ENCODE data around the gene GLI3. TPM values are rescaled to one million over a fixed set of nuclear protein-coding genes. Genes with fewer than 3 reads are reported as not detected.

GLI3 gene
- total and polyA plus RNA-seq, 10 of the 15 experiments (the other 5 are each of a cell fraction or from before 2014, with no cell fraction given), result 0.01 TPM; not detected in 8

DNA sequence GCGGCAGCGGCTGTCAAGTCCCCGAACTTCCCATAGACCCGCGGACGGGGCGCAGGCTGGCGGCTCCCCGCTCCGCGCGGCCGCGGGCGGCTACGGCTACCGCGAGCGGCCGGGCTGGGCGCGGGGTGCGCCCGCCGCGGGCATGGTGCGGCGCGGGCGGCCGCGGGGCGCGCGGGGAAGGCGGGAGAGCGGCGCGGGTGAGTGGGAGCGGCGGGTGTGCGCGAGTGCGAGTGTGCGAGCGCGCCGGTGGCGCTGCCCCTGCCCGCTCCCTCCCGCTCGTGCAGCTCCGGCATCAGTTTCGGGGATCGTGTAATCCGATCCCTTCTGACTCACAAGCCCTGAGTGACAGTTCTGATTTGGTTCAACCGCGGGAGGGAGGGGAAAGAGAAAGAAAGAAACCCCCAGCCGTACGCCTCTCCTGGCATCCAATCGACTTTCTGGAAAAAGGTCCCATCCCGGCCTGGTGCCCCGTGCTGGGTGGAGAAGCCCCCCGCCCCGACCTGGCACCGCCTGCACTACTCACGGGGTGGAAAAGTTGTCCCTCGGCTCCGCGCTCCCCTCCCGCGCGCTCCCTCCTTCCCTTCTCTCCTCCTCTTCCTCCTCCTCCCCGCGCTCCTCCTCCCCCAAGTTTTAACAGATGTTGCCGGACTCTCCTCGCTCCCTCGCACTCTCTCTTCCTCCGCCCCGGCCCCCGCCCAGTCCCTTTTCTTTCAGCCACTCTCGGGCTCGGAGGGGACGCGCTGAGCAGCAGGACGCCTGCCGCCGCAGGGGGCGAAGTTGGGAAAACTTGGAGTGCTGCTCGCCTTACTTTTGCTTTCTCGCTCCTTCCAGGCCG lies at the start of gene GLI3 (continued):
- TF ChIP-seq, protein P1, sequence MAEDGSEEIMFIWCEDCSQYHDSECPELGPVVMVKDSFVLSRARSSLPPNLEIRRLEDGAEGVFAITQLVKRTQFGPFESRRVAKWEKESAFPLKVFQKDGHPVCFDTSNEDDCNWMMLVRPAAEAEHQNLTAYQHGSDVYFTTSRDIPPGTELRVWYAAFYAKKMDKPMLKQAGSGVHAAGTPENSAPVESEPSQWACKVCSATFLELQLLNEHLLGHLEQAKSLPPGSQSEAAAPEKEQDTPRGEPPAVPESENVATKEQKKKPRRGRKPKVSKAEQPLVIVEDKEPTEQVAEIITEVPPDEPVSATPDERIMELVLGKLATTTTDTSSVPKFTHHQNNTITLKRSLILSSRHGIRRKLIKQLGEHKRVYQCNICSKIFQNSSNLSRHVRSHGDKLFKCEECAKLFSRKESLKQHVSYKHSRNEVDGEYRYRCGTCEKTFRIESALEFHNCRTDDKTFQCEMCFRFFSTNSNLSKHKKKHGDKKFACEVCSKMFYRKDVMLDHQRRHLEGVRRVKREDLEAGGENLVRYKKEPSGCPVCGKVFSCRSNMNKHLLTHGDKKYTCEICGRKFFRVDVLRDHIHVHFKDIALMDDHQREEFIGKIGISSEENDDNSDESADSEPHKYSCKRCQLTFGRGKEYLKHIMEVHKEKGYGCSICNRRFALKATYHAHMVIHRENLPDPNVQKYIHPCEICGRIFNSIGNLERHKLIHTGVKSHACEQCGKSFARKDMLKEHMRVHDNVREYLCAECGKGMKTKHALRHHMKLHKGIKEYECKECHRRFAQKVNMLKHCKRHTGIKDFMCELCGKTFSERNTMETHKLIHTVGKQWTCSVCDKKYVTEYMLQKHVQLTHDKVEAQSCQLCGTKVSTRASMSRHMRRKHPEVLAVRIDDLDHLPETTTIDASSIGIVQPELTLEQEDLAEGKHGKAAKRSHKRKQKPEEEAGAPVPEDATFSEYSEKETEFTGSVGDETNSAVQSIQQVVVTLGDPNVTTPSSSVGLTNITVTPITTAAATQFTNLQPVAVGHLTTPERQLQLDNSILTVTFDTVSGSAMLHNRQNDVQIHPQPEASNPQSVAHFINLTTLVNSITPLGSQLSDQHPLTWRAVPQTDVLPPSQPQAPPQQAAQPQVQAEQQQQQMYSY (CRISPR knock-in tag; IDR thresholded peaks at IDR 0.05), result no peak
- TF ChIP-seq RAD51 (IDR thresholded peaks at IDR 0.05) (no peak), GABPA (IDR thresholded peaks at IDR 0.05; ENCODE audit: low read depth) (no peak), BACH1 (IDR thresholded peaks at IDR 0.05; ENCODE audit: borderline replicate concordance) (no peak), JUND (IDR thresholded peaks at IDR 0.05; ENCODE audit: low read depth, low read length) (no peak), ATF7 (IDR thresholded peaks at IDR 0.05; ENCODE audit: low read depth) (no peak), IRF4 (IDR thresholded peaks at IDR 0.05; ENCODE audit: low read depth, low read length) (no peak), KDM1A (IDR thresholded peaks at IDR 0.05; ENCODE audit: borderline replicate concordance) (no peak), POLR2AphosphoS5 (IDR thresholded peaks at IDR 0.05; ENCODE audit: low read length) (no peak), GATAD2B (conservative IDR thresholded peaks at IDR 0.05; ENCODE audit: low read depth) (no peak)
- TF ChIP-seq, protein P2, sequence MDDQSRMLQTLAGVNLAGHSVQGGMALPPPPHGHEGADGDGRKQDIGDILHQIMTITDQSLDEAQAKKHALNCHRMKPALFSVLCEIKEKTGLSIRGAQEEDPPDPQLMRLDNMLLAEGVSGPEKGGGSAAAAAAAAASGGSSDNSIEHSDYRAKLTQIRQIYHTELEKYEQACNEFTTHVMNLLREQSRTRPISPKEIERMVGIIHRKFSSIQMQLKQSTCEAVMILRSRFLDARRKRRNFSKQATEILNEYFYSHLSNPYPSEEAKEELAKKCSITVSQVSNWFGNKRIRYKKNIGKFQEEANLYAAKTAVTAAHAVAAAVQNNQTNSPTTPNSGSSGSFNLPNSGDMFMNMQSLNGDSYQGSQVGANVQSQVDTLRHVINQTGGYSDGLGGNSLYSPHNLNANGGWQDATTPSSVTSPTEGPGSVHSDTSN (IDR thresholded peaks at IDR 0.05; ENCODE audit: insufficient replicate concordance, low read depth, low read length), result peak; percentile 46

Measured in GM12878 (cell line).